ENCODE measurements around the gene RGS7.

Gene RGS7

GRCh38 chr1:240970253-240970652 is 386.8 kb downstream of the RGS7 start:
- DNase-seq = no peak

DNA sequence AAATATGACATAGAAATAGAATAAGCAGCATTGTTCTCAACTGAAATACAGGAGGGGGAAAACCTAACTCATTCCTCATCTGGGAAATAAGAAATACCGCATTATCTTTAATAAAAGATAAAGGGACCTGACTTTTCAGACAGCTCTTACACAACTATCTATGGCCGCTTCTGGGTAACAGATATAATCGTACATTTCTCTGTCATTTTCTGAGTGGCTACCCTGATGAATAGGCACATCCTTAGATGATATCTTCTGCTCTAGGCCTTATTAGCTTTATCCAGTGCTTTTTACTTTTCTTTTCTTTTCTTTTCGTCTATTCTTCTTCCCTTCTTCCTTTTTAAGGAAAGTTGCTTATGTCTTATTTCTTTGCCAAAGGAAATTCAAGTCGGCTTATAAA is 388.1 kb downstream of the RGS7 start:
- DNase-seq = no peak

- DNase-seq = no peak
Measured at GRCh38 chr1:240967070-240967724, 389.8 kb downstream of the RGS7 start.

DNA sequence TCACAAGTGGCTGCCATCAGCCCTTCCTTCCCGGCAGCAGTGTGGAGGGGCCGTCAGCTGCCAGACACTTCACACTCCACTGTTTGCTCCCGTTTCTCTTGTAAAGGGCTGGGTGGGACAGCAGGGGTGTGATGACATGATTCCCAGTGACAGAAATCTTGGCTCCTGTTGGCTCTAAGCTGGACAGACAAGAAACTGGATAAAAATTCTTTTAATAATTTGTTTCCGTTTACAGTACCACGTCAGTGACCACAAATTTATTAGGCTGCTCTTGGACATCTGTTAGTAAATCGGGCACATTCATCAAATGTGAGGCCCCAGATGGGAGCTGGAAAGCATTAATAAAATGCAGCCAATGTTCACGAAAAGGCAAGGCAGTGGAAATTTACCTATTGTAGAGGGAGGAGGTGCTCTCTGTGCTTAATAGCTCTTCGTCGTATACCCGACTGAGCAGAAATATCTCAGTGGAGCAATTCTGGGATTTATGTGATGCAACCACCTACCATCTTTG is 391.4 kb downstream of the RGS7 start:
- DNase-seq = no peak

- no peak for DNase-seq
Measured at GRCh38 chr1:240962086-240962485, 394.9 kb downstream of the RGS7 start.

DNA sequence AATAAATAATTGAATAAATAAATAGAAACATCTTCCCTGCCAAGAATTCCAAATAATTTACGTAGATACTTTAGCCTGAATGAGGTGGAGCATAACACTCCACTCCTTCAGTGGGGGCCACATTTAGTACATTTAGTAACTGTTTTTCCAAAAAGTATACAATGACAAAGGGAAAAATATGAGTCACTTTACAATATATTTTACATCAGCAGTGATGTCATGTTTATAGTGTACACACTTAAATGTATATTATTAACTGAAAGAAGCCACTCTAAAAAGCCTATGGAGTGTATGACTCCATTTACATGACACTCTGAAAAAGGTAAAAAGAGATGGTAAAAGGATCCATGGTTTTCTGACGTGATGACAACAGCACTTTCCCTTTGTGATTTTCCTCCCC is 400.6 kb downstream of the RGS7 start:
- no peak for DNase-seq

- DNase-seq = no peak
Measured at GRCh38 chr1:240956020-240956419, 401.0 kb downstream of the RGS7 start.

DNA sequence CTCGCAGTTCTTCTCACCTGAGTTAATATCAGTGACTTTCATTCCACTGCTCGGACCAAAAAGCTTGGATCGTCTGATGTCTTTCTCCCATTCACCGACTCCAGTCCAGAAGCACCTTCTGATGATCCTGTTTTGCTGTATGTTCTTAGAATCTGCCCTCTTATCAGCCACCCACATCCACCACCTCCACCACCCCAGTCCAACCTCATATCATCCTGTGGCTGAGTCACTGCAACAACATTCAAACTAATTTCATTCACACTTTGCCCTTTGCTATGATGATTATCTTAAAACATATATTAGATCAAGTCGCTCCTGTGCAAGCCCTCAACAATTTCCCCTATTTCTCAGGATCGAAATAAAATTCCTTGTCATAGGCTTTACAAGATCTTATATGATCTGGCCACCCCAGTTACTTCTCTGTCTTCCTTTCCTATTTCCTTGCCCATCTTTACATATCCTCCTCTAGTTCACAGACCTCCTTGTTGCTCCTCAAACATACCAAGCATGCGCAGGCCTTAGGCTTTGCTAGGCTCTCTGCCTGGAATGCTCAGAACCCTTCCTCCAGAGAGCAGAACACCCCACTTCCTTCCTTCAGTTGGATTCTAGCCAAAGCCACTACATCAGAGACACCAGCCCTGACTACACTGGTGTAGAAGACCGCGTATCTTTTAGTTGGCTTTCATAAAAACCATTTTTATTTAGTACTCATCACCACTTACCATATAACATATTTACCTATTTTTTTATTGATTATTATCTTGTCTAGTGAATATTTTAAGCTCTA is 409.4 kb downstream of the RGS7 start:
- DNase-seq = no peak

GRCh38 chr1:240946926-240947325 is 410.1 kb downstream of the RGS7 start:
- no peak for DNase-seq

GRCh38 chr1:240942901-240943300 is 414.1 kb downstream of the RGS7 start:
- no peak for DNase-seq

DNA sequence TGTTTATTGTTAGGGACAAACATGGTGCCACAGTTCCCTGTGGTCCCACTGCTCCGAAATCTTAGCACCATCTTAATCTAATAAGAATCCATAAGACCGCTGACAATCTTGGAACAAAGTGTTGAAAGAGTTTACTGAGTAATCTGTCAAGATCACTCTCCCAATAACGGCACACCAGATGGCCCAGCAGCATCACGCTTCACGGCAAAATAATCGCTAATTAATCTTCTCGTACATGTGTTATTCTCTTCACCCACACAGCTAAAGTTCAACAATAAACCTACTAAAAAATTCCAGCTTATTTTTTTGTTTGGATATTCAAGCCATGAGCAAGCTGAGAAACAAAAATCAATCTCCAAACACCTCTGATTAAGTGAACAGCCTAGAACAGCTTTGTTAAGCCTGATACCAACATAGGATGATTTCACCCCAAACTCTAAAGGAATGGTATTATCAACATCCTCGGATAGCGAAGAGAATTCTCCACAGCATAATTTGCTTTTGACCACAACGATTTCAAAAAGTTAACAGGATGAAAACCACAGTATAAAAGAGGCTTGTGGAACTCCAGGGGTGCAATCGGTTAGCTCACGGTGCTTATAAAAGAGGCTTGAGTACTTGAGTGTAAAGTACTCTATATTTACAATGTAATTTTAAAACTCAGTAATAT is 415.2 kb downstream of the RGS7 start:
- no peak for DNase-seq

- no peak for DNase-seq
Measured at GRCh38 chr1:240936911-240937668, 419.9 kb downstream of the RGS7 start.

GRCh38 chr1:240935920-240936319 is 421.1 kb downstream of the RGS7 start:
- no peak for DNase-seq

DNA sequence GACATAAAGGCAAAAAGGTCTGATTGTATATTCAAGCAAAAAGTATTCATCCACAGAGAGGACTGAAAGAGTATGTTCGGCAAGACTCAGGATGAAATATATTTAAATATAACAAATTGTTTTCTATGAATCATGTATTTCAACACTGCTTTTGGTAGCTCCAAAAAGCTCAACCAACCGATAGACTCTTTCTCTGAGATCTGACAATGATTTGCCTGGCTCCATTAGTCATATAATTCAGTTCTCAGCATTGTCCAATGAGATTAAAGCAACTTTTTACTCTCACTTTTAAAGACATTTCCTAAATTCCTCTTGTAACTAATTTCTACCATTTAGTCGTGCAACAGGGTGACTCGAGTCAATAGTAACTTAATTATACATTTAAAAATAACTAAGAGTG is 426.0 kb downstream of the RGS7 start:
- DNase-seq = no peak

GRCh38 chr1:240928265-240928664 is 428.7 kb downstream of the RGS7 start:
- no peak for DNase-seq

GRCh38 chr1:240927821-240928220 is 429.2 kb downstream of the RGS7 start:
- DNase-seq = no peak

DNA sequence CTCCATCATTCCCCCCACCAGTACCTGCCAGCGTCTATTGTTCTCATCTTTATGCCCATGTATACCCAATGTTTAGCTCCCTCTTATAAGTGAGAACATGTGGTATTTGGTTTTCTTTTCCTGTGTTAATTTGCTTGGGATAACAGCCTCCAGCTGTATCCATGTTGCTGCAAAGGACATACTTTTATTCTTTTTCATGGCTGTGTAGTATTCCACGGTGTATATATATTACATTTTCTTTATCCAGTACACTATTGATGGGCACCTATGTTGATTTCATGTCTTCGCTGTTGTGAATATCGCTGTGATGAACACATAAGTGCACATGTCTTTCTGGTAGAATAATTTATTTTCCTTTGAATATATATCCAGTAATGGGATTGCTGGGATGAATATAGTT is 431.7 kb downstream of the RGS7 start:
- DNase-seq = no peak

DNA sequence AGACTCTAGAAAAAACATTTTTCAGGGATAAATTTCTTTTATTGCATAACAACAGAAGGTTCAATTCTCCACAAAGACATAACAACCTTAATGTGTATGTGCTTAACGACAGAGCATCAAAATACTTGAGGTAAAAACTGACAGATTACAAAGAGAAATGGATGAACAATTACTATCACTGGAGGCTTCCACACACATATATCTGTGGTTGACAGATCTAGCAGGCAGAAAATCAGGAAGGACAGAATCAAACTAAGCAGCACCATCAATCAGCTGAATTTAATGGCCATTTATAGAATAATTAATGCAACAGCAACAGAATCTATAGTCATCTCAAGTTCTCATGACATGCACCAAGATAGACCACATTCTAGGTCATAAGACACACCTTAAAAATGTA is 439.0 kb downstream of the RGS7 start:
- no peak for DNase-seq

GRCh38 chr1:240914506-240914905 is 442.5 kb downstream of the RGS7 start:
- DNase-seq = no peak

DNA sequence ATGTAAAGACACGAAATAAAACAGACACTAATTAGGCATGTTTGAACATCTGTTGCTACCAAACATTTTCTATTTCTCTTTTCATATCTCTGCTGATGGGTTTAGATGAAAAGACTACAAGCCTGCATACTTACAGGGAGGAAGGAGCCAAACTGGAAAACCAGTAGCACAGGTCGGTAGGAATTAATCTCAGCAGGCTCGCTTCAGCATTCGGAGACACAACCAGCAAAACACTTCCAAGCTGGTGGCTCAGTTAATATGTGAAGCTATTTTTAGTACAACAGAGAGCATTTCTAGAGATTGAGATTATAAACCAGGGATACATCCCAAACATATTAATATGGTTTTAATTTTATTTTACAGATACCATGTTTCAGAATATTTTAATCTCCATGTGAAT is 444.2 kb downstream of the RGS7 start:
- DNase-seq = no peak

- DNase-seq = no peak
Measured at GRCh38 chr1:240909701-240910457, 447.1 kb downstream of the RGS7 start.

GRCh38 chr1:240906477-240906876 is 450.5 kb downstream of the RGS7 start:
- DNase-seq = no peak

All from activated naive CD4-positive, alpha-beta T cell treated with anti-CD3 and anti-CD28 coated beads, Interleukin-2, amount 50 U/mL, for 16 hours (primary cell).